GM13977 (cell line): ENCODE measurements around the gene SPEM1.
A peak's percentile ranks its signal among the peaks of the same experiment; 100 is the strongest.

Experiments
- DNase-seq: peaks from one replicate; pipeline ENCODE4 v3.0.0; 2012; ENCODE audit warnings: low spot score
- CTCF ChIP-seq: IDR thresholded peaks from 2 replicates; pipeline ENCODE4 v1.5.1; 2012; ENCODE audit warnings: mild to moderate bottlenecking, control low read depth; ENCODE audit not compliant: insufficient read depth; ENCODE audit errors: extremely low read depth, missing control alignments
- in situ Hi-C: fragments of 300-500 bp; cut with MboI; formaldehyde crosslinking; loops from one replicate; pipeline ENCODE4 v1.12.0; 2022; ENCODE audit warnings: low sequenced_read_pairs, low pct_unique_long_range_greater_than_20kb, mixed read lengths, inconsistent platforms; ENCODE audit not compliant: unreplicated experiment

Gene SPEM1

GRCh38 chr17:7435676-7436555 lies 15.8 kb downstream of the SPEM1 start:
- no peak for DNase-seq

GRCh38 chr17:7436556-7437368 lies 16.6 kb downstream of the SPEM1 start:
- in situ Hi-C loops = no loop called here

More at GRCh38 chr17:7435676-7436555, 15.8 kb downstream of the SPEM1 start:
- in situ Hi-C loops = no loop called here
- peak; percentile 44 for TF ChIP-seq CTCF

GRCh38 chr17:7437369-7437863 lies 17.3 kb downstream of the SPEM1 start:
- no peak for TF ChIP-seq CTCF
- DNase-seq = no peak
- in situ Hi-C loops = no loop called here

More at GRCh38 chr17:7436556-7437368, 16.6 kb downstream of the SPEM1 start:
- TF ChIP-seq CTCF = peak; percentile 88
- DNase-seq = peak; percentile 78

- TF ChIP-seq CTCF = no peak
- in situ Hi-C loops = no loop called here
- no peak for DNase-seq
Observed at GRCh38 chr17:7437950-7438614, 18.0 kb downstream of the SPEM1 start.

- TF ChIP-seq CTCF = no peak
- DNase-seq = no peak
- in situ Hi-C loops = no loop called here
Observed at GRCh38 chr17:7438656-7439460, 18.7 kb downstream of the SPEM1 start.
